GM10248 (cell line): Measurements from ENCODE around the gene PPP6C.

Experiments used
- CTCF ChIA-PET: fragments of 300-600 bp; sonication (Branson Sonifier 250); formaldehyde crosslinking; extraction: SDS; loops from one replicate; lab custom pipeline; 2021; ENCODE audit warnings: antibody characterized with exemption; lab: Yijun Ruan, JAX
- POLR2A ChIA-PET: fragments of 350-650 bp; sonication (Branson Sonifier 250); formaldehyde crosslinking; extraction: SDS; loops from one replicate; lab custom pipeline; 2020; ENCODE audit warnings: antibody characterized with exemption; lab: Yijun Ruan, JAX
- DNase-seq: peaks from one replicate; pipeline ENCODE4 v3.0.0; 2012; ENCODE audit errors: extremely low spot score
- TF ChIP-seq, protein P1 (sequence below): IDR thresholded peaks from 2 replicates; pipeline ENCODE4 v1.5.1; 2012; ENCODE audit warnings: mild to moderate bottlenecking, low read depth; ENCODE audit errors: extremely low read depth, missing control alignments, control extremely low read depth

The PPP6C gene

DNA sequence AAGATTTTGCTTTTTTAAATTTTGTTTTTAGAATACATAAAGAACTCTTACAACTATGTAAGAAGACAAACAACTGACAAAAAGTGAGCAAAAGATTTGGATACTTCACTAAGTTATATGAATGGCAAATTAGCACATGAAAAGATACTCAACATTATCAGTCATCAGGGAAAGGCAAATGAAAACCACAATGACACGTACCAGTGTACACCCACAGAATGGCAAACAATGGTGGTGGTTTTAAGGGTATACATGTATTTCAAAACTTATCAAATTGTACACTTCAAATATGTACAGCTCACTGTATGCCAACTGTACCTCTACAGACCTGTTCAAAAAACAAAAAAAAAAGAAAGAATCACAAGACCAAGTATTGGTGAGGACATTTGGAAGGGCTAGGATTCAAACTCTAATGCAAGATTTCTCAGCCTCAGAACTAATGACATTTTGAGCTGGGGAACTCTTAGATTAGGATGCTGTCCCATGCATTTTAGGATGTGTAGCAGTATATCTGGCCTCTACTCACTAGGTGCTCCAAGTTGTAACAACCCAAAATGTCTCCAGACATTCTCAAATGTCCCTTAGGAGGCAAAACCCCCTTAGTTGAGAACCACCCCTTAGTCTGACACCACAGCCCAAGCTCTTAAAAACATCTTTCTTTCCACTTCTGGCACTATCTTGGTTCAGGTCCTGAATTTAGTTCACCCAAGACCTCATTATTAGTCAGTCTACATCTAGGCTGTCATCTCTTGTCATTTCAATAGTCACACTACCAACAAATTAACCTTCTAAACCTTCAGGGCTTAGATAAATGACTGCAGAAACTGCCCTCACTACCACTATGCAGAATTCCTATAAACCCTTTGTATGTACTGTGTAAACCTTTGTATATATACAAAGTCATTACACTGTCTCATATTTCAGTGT is 55.9 kb downstream of the PPP6C start:
- no peak for DNase-seq
- CTCF ChIA-PET = interaction anchor here (2.3 kb wide), 1 partner anchor 9 kb away, joined by 17 read pairs; the partner anchor contains the start of gene SCAI

DNA sequence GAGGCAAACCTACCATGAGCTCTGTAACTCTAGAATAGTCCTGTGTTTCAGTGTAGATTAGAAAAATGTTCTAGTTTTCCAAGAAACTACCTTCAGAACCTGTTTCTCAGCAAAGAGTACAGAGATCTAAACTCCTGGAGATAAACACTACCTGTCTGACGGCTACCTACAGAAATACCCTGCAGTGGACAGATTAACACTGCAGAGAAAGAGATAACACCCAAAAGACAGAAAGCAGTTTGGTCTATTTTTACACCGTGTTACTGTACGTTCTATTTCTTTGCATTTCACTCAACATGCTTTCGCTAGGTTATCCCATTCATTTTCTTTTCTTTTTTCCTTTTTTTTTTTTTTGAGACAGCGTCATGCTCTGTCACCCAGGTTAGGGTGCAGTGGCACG is 57.8 kb downstream of the PPP6C start:
- TF ChIP-seq, protein P1, sequence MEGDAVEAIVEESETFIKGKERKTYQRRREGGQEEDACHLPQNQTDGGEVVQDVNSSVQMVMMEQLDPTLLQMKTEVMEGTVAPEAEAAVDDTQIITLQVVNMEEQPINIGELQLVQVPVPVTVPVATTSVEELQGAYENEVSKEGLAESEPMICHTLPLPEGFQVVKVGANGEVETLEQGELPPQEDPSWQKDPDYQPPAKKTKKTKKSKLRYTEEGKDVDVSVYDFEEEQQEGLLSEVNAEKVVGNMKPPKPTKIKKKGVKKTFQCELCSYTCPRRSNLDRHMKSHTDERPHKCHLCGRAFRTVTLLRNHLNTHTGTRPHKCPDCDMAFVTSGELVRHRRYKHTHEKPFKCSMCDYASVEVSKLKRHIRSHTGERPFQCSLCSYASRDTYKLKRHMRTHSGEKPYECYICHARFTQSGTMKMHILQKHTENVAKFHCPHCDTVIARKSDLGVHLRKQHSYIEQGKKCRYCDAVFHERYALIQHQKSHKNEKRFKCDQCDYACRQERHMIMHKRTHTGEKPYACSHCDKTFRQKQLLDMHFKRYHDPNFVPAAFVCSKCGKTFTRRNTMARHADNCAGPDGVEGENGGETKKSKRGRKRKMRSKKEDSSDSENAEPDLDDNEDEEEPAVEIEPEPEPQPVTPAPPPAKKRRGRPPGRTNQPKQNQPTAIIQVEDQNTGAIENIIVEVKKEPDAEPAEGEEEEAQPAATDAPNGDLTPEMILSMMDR = no peak
- ChIA-PET POLR2A (no interaction called here), CTCF (interaction anchor here (1.0 to 2.3 kb wide), 3 partner anchors 8 to 15 kb away, joined by 3 to 13 read pairs (median 3); partner anchors contain the start of gene SCAI)
- no peak for DNase-seq

More for the DNA sequence above, 55.9 kb downstream of the PPP6C start:
- POLR2A ChIA-PET = no interaction called here
- TF ChIP-seq, protein P1 = no peak

DNA sequence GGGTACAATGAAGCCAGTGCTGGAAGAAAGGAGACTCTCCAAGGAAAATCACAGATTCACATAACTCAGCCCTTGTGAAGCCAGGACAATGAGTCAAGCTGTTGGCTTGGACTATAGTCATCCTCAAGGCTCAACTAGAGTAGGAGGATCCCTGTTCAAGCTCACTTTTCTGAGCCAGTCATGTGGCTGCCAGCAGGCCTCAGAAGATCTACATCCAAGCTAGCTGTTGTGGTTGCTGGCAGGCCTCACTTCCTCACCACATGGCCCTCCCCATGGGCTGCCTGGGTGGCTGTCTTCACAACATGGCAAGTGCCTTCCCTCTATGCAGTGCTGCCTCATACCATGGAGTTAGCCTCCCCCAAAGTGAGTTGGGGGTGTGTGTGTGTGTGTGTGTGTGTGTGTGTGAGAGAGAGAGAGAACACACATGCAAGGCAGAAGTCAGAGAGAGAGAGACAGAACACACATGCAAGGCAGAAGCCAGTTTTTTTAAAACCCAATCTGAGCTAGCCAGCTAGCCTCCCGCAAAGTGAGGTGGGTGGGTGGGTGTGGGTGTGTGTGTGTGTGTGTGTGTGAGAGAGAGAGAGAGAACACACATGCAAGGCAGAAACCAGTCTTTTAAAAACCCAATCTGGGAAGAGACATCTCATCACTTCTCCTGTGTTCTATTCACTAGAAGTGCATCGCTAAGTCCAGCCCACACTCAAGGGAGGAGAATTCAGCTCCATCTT is 63.4 kb downstream of the PPP6C start:
- peak; percentile 68 for DNase-seq
- POLR2A ChIA-PET = interaction anchor here (0.6 to 1.3 kb wide), 2 partner anchors 19 to 115 kb away, joined by 3 read pairs; partner anchors contain the start of gene HSPA5
- CTCF ChIA-PET = interaction anchor here (1.0 to 2.8 kb wide), 4 partner anchors 9 to 17 kb away, joined by 3 to 10 read pairs (median 6); partner anchors contain the start of gene SCAI
- TF ChIP-seq, protein P1 = no peak

- DNase-seq = no peak
- TF ChIP-seq, protein P1 = no peak
- ChIA-PET CTCF (interaction anchor here (1.7 to 2.8 kb wide), 2 partner anchors 16 to 18 kb away, joined by 9 to 10 read pairs; partner anchors contain the start of gene SCAI), POLR2A (no interaction called here)
Observed at GRCh38 chr9:125125523-125125922, 64.1 kb downstream of the PPP6C start.

GRCh38 chr9:125121146-125121545 is 68.5 kb downstream of the PPP6C start:
- POLR2A ChIA-PET = no interaction called here
- no peak for DNase-seq
- CTCF ChIA-PET = no interaction called here
- TF ChIP-seq, protein P1 = no peak
